ENCODE measurements around the gene HOXA6. TPM values are rescaled to one million over a fixed set of nuclear protein-coding genes. Genes with fewer than 3 reads are reported as not detected.

HOXA6 gene
- total and polyA plus RNA-seq, 2 experiments from 2014 or later, result not detected

DNA sequence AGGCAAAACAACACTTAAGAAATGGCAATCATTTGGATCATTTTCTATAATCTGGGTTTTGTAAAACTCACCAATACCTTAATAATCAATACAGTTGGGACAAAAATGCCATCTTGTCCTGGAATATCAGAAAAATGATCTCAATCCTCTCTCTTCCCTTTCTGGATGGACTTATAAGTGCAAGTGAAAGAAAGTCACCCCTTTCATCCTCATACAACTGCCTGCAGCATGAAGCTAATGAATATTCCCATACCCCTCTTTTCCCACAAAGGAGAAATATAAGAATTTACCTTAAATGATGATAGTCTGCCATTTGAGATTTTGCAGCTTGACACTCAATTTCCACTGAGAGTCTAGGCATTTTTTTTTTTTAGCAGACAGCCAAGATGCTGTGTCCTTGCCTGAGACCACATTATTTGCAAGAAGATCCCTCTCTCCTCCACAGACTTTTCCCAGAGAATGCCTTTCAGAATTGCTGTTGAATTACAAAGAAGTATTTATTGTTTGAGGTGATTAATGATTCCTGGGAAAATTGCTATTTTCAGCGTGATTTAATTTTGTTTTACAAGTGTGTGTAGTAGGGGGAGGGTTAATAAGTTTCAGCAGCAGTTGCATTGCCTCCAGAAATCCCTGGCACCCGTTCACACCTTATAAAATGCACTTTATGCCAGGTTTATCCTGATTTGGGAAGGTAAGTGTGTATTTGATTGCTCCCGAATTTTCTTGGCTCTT lies 20.8 kb downstream of the HOXA6 start:
- no peak overlapping the region for H3K4me3 ChIP-seq
- no peak overlapping the region for H3K27ac ChIP-seq
- no peaks in the 10 kb centered on the region for H3K9me3 ChIP-seq (ENCODE audit: low read depth)
- TF ChIP-seq, protein P1, sequence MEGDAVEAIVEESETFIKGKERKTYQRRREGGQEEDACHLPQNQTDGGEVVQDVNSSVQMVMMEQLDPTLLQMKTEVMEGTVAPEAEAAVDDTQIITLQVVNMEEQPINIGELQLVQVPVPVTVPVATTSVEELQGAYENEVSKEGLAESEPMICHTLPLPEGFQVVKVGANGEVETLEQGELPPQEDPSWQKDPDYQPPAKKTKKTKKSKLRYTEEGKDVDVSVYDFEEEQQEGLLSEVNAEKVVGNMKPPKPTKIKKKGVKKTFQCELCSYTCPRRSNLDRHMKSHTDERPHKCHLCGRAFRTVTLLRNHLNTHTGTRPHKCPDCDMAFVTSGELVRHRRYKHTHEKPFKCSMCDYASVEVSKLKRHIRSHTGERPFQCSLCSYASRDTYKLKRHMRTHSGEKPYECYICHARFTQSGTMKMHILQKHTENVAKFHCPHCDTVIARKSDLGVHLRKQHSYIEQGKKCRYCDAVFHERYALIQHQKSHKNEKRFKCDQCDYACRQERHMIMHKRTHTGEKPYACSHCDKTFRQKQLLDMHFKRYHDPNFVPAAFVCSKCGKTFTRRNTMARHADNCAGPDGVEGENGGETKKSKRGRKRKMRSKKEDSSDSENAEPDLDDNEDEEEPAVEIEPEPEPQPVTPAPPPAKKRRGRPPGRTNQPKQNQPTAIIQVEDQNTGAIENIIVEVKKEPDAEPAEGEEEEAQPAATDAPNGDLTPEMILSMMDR (IDR thresholded peaks at IDR 0.05; ENCODE audit: low read depth, low read length), result no peak
- H3K36me3 ChIP-seq, result no peaks in the 10 kb centered on the region
- peaks cover 100% of the 10 kb centered on the region for H3K27me3 ChIP-seq
- H3K4me1 ChIP-seq (ENCODE audit: low read depth), result no peaks in the 10 kb centered on the region
- DNase-seq (ENCODE audit: low read depth in 1 of 2, low spot score in 1 of 2), result no peak

DNA sequence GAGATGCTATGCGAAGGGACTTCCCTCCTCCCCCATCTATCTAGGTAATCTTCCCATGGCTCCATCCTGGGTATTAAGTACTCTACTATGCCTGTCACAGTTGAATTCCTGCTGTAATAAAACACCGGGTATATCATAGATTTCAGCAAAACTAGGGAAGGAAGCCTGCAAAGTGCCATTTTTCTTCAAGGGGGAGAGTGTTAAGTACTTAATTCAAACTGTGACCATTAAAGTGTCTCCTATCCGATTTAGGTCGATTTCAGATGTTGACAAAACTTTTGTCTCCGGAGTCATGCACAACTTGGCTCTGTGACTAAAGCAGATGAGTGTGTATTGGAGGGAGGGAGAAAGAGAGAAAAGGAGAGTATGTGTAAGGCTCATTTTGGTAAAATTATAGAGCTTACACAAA lies 21.6 kb downstream of the HOXA6 start:
- no peaks in the 10 kb centered on the region for H3K9me3 ChIP-seq (ENCODE audit: low read depth)
- peaks cover 100% of the 10 kb centered on the region for H3K27me3 ChIP-seq
- H3K4me1 ChIP-seq (ENCODE audit: low read depth), result no peaks in the 10 kb centered on the region
- TF ChIP-seq, protein P1 (IDR thresholded peaks at IDR 0.05; ENCODE audit: low read depth, low read length), result no peak
- DNase-seq (ENCODE audit: low read depth in 1 of 2, low spot score in 1 of 2), result no peak
- H3K36me3 ChIP-seq, result no peaks in the 10 kb centered on the region
- no peak overlapping the region for H3K27ac ChIP-seq
- no peak overlapping the region for H3K4me3 ChIP-seq

- TF ChIP-seq, protein P1 (IDR thresholded peaks at IDR 0.05; ENCODE audit: low read depth, low read length), result no peak
- Histone ChIP-seq H3K9me3 (ENCODE audit: low read depth) (no peaks in the 10 kb centered on the region), H3K4me1 (ENCODE audit: low read depth) (no peaks in the 10 kb centered on the region), H3K27ac (no peak overlapping the region), H3K36me3 (no peaks in the 10 kb centered on the region), H3K4me3 (no peak overlapping the region), H3K27me3 (peaks cover 100% of the 10 kb centered on the region)
- DNase-seq (ENCODE audit: low read depth in 1 of 2, low spot score in 1 of 2), result no peak
Measured at GRCh38 chr7:27124902-27125689, 22.5 kb downstream of the HOXA6 start.

GRCh38 chr7:27124096-27124901 lies 23.3 kb downstream of the HOXA6 start:
- no peaks in the 10 kb centered on the region for H3K9me3 ChIP-seq (ENCODE audit: low read depth)
- no peak for DNase-seq (ENCODE audit: low read depth in 1 of 2, low spot score in 1 of 2)
- H3K4me3 ChIP-seq, result no peak overlapping the region
- TF ChIP-seq, protein P1 (IDR thresholded peaks at IDR 0.05; ENCODE audit: low read depth, low read length), result no peak
- no peaks in the 10 kb centered on the region for H3K4me1 ChIP-seq (ENCODE audit: low read depth)
- H3K27me3 ChIP-seq, result peaks cover 100% of the 10 kb centered on the region
- H3K36me3 ChIP-seq, result no peaks in the 10 kb centered on the region
- no peak overlapping the region for H3K27ac ChIP-seq

GRCh38 chr7:27123477-27124053 lies 24.0 kb downstream of the HOXA6 start:
- no peak overlapping the region for H3K4me3 ChIP-seq

More at GRCh38 chr7:27123477-27124053, 24.0 kb downstream of the HOXA6 start:
- Histone ChIP-seq H3K27me3 (peaks cover 100% of the 10 kb centered on the region), H3K36me3 (no peaks in the 10 kb centered on the region), H3K9me3 (ENCODE audit: low read depth) (no peaks in the 10 kb centered on the region), H3K4me1 (ENCODE audit: low read depth) (no peaks in the 10 kb centered on the region), H3K27ac (no peak overlapping the region)
- TF ChIP-seq, protein P1 (IDR thresholded peaks at IDR 0.05; ENCODE audit: low read depth, low read length), result no peak
- no peak for DNase-seq (ENCODE audit: low read depth in 1 of 2, low spot score in 1 of 2)

Measured in cardiac muscle cell (in vitro differentiated cells and primary cell).